COR-L47 (cell line): ENCODE measurements around the gene ME3.
"Not testable (repeated sequence)": the region's sequence is repeated elsewhere in the genome, so short reads cannot be mapped to it uniquely, and the experiment has no call there.

ENCODE experiments used
- DNase-seq: peaks from one replicate; lab custom pipeline; 2025; lab: John Stamatoyannopoulos, UW

Gene ME3

GRCh38 chr11:86433361-86434095 lies 238.9 kb downstream of the ME3 start:
- DNase-seq, result not testable (repeated sequence)

- no peak for DNase-seq
Measured at GRCh38 chr11:86431258-86431657, 241.2 kb downstream of the ME3 start.

GRCh38 chr11:86427441-86427840 lies 245.0 kb downstream of the ME3 start:
- DNase-seq, result no peak

DNA sequence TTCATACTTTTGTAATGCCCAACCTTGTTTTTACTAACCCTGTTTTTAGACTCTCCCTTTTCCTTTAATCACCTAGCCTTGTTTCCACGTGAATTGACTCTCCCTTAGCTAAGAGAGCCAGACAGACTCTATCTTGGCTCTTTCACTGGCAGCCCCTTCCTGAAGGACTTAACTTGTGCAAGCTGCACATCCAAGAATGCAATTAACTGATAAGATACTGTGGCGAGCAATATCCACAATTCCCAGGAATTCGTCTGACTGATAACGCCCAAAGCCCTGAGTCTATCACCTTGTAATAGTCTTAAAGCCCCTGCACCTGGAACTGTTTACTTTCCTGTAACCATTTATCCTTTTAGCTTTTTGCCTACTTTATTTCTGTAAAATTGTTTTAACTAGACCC lies 248.9 kb downstream of the ME3 start:
- not testable (repeated sequence) for DNase-seq

- no peak for DNase-seq
Measured at GRCh38 chr11:86422371-86422770, 250.0 kb downstream of the ME3 start.

- DNase-seq, result no peak
Measured at GRCh38 chr11:86421946-86422345, 250.5 kb downstream of the ME3 start.

GRCh38 chr11:86418917-86419316 lies 253.5 kb downstream of the ME3 start:
- DNase-seq, result peak; percentile 6

DNA sequence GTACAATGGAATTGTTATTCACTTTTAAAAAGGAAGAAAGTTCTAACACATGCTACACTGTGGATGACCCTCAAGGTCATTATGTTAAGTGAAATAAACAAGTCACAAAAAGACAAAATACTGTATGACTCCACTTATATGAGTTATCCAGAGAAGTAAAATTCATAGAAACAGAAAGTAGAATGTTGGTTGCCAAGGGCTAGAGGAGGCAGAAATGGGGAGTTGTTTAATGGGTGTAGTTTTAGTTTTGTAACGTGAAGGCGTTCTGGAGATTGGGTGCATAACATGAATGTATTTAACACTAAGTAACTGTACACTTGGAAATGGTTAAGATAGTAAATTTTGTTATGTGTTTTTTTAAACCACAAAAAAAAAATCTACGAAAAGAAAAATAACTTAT lies 253.9 kb downstream of the ME3 start:
- DNase-seq, result no peak

GRCh38 chr11:86418106-86418505 lies 254.3 kb downstream of the ME3 start:
- no peak for DNase-seq

DNA sequence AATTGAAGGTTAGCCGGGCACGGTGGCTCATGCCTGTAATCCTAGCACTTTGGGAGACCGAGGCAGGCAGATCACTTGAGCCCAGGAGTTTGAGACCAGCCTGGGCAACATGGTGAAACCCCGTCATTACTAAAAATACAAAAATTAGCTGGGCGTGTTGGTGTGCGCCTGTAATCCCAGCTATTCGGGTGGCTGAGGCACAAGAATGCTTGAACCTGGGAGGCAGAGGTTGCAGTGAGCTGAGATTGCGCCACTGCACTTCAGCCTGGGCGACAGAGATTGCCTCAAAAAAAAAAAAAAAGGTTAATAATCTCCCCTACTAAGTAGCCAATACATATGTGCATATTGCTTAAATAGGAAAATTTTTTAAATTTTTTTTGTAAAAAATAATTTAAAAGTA lies 255.5 kb downstream of the ME3 start:
- DNase-seq, result not testable (repeated sequence)

- no peak for DNase-seq
Measured at GRCh38 chr11:86416494-86416893, 255.9 kb downstream of the ME3 start.

- DNase-seq, result no peak
Measured at GRCh38 chr11:86415026-86415425, 257.4 kb downstream of the ME3 start.

GRCh38 chr11:86414032-86414431 lies 258.4 kb downstream of the ME3 start:
- no peak for DNase-seq

DNA sequence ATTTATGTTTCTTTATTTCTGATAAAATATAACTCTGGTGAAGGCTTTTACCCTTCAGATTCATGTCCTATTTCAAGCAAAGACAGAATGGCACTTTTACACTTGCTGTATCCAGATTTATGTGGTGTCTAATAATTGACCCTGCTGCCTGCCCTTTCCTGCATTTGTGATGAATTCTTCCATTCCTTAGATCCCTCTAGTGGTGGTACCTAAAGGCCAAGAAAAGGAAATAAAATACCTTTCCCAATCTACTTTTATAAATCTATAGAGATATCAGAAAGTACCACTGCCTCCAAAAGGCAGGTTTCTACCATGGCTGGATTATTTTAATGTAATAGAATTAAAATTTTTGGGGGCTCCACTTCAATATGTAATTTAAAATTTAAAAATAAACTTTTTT lies 263.6 kb downstream of the ME3 start:
- no peak for DNase-seq

- DNase-seq, result no peak
Measured at GRCh38 chr11:86403458-86403857, 269.0 kb downstream of the ME3 start.

DNA sequence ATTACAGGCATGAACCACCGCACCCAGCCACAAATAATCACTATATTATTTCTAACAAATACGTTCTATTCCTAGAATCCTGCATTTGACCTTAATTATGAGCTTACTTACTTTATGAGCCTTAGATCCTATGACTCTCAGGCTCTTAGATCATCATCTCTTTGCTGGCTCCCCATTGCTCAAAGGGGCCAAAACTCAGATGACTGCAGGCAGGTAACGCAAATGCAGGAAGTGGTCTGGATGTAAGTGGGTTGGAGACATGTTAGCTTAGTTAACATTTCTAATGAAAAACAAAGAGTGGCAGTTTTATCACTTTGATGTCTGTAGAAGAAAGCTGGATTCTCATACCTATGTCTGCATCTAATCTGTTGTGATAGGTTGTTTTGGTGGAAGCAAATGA lies 274.3 kb downstream of the ME3 start:
- DNase-seq, result no peak

DNA sequence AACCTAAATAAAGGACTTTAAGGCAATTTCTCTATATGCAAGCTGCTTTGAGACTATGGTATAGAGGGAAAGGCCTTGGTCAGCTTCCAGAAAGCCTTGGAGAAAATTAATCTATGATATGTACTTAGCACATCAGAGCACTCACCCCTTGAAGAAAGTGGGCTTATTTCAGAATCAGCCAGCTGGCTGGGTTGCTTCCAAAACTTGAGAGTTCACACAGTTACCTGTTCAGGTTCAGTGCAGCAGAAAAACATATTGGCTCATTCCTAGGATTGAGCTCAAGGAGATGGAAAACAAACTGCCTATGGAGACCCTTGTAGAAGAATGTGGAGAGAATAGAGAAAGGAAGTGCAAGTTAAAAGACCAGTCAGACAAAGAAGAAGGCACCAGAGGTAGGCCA lies 275.1 kb downstream of the ME3 start:
- DNase-seq, result no peak

- DNase-seq, result no peak
Measured at GRCh38 chr11:86396396-86396795, 276.0 kb downstream of the ME3 start.

- no peak for DNase-seq
Measured at GRCh38 chr11:86395061-86395551, 277.3 kb downstream of the ME3 start.
